GM18520 (cell line): Measurements from ENCODE around the gene CFAP298.

Source experiments
- ATAC-seq: cut with Tn5 transposase; IDR thresholded peaks from one replicate; pipeline ENCODE4 v1.9.1; 2021; ENCODE audit not compliant: unreplicated experiment

CFAP298 gene

GRCh38 chr21:32599526-32599925, 12.7 kb downstream of the CFAP298 start:
- ATAC-seq = no peak

DNA sequence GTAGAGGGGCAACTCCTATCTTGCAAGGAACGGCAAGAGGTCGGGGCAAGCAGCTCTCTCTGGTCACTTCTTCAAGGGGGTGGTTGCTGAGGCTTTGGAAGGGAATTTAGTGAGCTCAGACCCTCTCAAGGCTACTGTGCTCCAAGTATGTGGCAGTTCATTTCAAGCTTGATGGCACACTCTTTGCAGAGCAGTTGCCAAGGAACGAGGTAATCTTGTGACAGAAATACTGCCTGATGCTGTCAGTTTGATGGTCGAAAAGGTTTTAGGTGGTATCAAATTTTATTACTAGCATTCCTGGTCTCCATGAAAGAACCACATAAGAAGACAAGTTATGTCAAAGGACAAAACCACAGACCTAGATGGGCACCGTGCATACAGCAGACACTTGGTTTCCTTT, 13.1 kb downstream of the CFAP298 start:
- ATAC-seq = no peak

DNA sequence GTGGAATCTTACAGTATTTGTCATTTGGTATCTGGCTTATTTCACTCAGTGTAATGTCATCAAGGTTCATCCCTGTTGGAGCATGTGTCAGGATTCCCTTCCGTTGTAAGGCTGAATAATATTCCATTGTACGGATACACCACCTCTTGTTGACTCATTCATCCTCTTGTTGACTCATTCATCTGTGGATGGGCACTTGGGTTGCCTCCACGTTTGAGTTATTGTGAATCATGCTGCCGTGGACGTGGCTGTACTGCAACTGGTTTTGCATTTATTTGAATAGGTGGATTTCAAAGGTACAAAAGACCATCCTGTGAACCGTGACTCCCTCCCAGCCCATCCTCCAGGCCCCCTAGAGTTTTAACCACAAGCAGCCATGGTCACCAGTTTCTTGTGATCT, 15.0 kb downstream of the CFAP298 start:
- ATAC-seq = no peak

- no peak for ATAC-seq
Observed at GRCh38 chr21:32595431-32595830, 16.7 kb downstream of the CFAP298 start.

GRCh38 chr21:32593690-32594089, 18.5 kb downstream of the CFAP298 start:
- no peak for ATAC-seq

DNA sequence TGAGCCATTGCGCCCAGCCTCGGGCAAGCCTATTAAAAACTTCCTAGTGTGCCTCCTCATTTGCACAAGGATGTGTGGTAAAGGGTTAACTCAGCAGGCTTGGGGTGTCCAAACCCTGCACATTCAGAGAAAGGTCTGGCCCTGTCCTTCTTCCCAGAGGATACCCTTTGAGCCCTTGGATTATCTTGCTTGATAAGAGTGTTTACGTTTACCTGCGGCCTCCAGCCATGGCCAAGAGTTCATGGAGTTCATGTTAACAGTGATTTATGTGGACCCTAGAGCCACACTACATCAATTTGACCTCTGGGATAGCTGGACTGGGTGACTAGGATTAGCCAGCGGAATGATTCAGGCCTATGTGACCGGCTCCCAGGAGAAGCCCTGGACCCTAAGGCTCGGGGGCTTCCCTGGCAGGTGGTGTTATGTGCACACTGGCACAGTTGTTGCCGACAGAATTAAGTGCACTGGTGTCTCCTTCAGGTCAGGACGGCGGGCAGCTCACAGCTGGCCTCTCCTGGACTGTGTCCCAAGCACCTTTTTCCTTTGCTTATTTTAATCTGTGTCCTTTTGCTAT, 19.2 kb downstream of the CFAP298 start:
- ATAC-seq = no peak

DNA sequence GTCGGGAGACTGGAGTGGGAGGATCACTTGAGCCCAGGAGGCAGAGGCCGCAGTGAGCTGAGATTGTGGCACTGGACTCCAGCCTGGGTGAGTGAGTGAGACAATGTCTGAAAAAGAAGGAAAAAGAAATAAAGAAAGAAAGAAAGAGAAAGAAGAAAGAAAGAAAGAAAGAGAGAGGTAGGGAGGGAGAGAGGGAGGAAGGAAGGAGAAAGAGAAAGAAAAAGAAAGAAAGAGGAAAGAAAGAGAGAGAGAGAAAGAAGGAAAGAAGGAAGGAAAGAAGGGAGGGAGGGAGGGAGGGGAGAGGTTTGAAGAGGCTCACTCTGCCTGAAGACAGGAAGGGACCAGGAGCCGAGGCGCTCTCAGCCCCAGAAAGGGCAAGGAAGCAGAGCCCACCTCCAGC, 22.0 kb downstream of the CFAP298 start:
- no peak for ATAC-seq

- ATAC-seq = no peak
Observed at GRCh38 chr21:32587651-32588050, 24.5 kb downstream of the CFAP298 start.

- ATAC-seq = no peak
Observed at GRCh38 chr21:32587120-32587519, 25.1 kb downstream of the CFAP298 start.

DNA sequence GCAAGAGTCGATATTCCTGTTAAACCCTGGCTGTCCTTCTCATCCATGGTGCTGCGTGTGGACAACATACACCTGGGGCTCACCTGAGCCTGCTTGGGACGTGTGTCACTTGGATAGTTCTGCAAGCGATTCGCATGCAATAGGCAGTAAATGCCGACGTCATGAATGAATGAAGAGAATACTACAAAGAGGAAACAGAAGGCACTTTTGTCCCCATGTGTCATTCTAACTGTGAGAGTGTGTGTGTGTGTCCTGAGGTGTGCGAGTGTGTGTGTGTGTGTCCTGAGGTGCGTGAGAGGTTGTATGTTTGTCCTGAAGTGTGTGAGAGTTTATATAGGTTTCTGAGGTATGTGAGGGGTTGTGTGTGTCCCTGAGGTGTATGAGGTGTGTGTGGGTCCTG, 26.2 kb downstream of the CFAP298 start:
- ATAC-seq = no peak

GRCh38 chr21:32585042-32585710, 27.0 kb downstream of the CFAP298 start, which contains the start of gene TCP10L:
TCP10L (minus strand) TSS chr21:32585523; CDS start chr21:32584304, 1,219 bp downstream.
- ATAC-seq = no peak

DNA sequence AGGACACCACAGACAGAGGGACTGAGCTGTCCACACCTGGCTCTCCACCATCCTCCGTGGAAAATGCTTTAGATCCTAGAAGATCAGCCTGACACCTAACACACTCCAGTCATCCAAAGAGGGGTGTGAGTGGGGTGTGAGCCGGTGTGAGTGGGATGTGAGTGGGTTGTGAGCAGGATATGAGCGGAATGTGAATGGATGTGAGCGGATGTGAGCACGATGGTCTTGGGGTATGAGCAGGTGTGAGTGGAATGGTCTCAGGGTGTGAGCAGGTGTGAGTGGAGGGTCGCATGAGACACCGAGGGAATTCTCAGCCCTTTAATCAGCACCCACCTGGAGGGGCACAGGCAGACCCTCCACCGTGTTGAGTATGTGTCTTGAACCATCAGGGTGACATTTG, 27.7 kb downstream of the CFAP298 start:
- ATAC-seq = no peak

GRCh38 chr21:32581732-32582131, 30.4 kb downstream of the CFAP298 start:
- no peak for ATAC-seq

DNA sequence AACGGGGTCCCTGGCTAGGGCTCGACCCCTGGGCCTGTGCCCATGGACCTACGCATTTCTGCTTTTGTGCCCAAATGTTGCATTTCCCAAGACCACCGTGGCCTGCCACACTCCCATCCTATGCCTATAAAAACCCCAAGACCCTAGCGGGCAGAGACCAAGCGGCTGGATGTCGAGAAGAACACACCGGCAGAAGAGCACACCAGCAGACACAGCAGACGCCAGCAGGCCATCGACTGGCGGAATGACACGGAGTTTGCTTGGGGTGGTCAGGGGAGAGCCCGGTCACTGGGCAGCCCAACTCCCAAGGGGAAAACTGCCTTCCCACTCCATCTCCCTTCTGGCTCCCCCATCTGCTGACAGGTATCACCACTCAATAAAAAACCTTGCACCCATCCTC, 31.2 kb downstream of the CFAP298 start:
- ATAC-seq = no peak

GRCh38 chr21:32578107-32578691, 34.0 kb downstream of the CFAP298 start:
- ATAC-seq = no peak

GRCh38 chr21:32576011-32576410, 36.2 kb downstream of the CFAP298 start:
- ATAC-seq = no peak

DNA sequence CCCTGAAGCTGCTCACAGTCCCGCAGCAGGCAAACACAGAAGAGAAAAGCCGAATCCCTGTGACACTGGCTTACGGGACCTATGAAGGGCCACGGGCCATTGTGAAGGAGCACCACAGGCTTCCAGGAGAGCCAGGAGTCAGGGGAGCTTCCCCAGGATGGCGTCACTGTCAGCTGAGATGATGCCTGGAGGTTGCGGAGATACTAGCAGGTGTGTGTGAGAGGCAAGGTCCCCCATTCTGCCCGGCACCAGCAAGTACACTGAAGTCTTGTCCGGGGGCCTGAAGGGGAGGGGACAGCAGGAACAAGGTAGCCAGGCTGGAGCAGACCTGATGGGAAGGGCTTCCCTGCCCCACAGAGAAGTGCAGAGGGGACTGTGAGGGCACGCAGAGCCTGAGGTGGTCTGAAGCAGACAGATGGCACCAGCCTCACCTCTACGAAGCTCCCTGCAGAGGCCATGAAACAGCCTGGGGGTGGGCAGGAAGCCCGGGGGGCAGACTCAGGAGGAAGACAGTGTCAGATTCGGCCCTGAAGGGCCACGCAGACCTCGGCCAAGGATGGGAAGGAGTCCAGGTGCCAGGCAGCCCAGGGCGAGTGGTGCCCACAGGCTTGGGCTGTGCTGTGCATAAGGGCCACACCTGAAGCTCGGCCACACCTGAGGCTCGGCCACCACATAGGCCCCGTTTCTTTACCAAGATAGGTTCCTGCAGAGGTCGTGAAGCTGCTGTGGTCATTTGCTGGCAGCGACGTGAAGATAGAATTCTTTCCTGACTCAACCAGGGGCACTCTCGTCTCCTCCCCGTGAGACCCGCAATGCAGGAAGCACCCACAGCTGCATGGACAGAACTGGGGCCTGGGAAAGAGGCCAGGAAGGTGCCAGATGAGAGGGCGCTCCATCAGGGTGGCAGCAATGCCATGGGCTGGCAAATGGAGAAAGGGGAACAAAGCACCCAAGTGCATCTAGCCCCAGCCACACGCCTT, 36.9 kb downstream of the CFAP298 start:
- no peak for ATAC-seq

GRCh38 chr21:32572574-32573420, 39.4 kb downstream of the CFAP298 start:
- no peak for ATAC-seq

GRCh38 chr21:32570456-32570855, 41.7 kb downstream of the CFAP298 start:
- ATAC-seq = no peak
